NCI-H345 (cell line): ENCODE data around the gene FAM118B.

ENCODE experiments used
- DNase-seq: peaks from one replicate; lab custom pipeline; 2025; lab: John Stamatoyannopoulos, UW

FAM118B gene

DNA sequence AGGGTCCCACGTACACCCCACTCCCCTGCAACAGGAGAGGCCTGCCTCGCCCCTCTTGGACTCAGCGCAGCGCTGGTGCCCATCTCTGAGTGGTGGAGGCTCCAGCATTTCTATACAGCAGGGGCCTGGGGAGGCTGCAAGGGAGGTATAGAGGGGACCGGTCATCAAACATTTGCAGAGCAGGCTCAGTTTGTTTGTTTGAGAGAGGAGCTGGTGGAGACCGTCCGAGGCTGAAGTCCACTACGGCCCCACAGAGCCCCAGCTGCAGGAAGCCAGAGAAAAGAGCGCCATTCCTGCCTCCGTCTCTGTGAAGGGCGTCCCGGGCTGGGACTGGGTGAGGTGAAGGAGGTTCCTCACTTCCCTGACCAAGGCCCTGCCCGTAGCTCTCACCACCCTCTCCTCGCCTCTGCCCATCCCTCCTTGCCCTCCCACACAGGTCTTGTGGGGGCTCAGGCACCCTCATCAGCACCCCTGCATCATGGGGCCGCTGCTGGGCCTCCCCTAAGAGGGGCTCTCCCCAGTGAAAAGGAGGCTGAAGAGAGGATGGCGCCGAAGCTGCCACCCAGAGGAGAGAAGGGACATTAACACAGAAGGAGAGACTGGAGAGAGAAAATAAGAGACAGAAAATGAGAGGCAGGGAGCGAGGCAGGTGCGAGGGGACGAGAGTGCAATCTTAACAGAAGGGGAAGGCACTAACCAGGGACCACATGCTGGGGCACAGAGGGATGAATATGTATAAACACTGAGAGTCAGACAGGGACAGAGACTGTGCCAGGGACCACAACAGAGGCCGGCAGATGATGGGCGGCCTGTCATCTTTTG lies 24.7 kb upstream of the FAM118B start:
- DNase-seq = peak; percentile 49

DNA sequence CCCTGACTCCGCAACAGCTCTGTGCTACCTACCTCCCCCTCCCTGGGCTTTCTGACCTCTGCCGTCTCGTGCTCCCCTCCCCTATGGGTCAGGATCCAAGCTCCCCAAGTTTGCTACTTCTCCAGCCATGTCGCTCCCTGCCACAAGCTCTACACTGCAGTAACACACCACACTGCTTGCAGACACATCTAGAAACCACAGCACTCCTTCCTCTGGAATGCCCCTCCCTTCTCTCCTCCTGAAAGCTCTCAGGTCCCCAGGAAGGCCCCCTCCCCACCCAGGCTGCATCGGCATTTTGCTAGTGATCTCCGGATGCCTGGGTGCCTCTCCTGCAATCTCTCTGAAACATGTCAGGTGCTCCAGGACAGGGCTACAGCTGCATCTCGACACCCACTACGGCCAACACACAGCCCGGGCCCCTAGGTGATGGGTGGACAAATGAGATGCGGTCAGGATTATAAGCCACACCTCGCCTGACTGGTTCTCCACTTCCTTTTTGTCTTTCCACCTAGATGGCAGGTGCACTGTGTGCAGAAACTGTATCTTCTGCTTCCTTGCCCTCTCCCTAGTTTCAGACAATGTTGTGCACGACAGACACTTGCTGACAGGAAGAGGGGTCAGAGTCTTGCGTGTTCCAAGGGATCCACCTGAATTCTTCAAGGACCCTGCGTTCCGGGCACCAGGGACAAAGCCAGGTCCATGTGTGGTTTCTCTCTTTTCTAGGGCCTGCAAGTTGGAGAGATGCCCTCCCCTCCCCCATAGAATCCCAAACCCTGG lies 23.1 kb upstream of the FAM118B start:
- no peak for DNase-seq

DNA sequence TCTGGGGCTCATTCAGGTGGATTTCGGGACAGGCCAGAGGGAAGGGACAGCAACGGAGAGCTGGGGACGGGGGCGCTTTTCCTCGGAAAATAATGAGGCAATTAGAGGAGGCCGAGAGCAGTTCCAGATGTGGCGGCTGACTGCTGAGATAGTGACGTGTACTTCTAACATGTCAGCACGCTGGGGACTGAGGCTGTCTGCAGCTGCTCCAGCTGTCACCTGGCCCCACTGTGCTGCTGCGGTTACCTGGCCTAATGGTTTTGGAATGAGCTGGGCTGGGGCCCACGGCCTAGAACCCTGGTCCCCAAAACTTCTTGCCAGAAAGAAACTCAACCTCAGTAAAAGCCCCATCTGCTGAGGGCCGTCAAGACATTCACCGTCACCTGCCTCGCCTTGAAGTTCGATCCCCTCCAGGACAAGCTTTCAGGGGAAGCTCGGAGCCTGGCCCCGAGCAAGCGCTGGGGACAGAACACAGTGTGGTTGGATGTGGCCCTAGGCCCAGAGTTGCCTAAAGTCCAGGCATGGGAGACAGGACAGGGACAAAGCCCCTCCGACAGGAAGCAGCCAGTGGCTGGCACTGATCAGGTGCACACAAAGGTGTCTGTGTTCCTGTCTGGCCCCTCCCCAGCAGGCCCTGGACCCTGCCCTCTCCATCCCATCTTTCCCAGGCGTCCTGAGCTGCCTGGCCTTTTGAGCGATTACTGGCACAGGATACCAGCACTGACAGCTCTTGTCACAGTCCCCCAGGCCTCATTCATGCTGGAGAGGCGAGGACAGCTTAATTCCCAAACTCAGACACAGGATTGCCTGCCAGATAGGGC lies 22.3 kb upstream of the FAM118B start:
- DNase-seq = no peak

DNA sequence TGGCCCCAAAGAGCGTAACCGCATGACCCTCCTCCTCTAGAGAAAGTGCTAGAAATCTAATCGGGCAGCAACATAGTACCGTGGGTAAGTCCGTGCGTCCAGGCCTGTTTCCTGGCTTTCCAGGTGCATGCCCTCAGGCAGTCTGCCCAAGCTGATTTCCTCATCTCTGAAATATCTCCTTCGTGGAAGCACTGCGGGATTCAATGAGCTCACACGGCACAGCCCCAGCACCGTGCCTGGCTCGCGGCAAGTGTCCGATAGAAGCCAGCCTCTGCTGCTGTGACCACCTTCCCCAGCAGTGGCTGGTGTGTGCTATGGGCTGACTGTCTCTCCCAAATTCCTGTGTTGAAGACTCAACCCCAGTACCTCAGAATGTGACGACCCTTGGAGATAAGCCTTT lies 20.8 kb upstream of the FAM118B start:
- DNase-seq = no peak

DNA sequence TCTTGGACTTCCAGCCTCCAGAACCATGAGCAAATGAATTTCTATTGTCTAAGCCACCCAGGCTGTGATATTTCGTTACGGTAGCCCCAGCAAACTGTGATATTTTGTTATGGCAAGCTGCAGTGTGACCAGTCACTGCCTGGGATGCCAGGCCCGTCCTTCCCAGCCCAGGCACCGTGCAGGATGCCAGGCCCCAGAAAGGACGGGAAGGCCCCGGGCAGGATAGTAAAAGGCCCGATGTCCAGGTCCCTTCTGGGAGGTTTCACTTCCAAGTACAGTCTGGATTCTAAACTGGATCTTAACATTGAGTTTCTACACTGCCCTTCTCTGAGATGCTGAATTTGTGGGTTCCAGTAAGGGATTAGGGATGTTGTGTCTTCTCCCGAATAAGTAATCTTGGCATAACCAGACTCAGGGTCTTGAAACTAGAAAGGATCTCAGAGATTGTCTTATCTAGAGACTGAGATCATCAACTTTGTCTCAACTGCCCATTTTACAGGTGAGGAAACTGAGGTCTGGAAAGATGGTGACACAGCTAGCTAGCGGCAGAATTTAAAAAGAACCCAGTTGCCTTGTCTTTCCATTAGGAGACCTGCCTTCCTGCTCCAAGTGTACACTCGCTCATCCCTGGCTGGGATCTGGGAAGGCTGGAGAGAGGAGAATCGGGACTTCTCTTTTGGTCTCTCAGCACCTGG lies 20.1 kb upstream of the FAM118B start:
- DNase-seq = no peak

DNA sequence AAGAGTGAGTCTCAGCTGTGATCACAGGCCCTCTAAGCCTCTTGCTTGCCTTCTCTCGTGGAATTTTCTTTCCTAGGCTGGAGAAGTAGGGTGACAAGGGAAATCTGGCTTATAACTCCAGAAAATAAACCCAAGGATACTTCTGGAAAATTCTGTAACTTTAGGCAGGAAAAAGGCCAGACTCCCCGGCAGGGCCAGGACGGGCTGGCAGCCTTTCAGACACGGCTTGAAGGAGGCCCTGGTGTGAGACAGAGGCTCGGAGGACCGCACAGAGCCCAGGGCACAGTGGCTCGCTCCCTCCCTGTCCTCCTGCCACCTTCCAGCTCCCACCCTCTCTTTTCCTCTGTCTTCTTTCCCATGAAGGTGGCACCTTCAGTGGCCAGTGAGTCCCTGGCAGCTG lies 19.2 kb upstream of the FAM118B start:
- no peak for DNase-seq

DNA sequence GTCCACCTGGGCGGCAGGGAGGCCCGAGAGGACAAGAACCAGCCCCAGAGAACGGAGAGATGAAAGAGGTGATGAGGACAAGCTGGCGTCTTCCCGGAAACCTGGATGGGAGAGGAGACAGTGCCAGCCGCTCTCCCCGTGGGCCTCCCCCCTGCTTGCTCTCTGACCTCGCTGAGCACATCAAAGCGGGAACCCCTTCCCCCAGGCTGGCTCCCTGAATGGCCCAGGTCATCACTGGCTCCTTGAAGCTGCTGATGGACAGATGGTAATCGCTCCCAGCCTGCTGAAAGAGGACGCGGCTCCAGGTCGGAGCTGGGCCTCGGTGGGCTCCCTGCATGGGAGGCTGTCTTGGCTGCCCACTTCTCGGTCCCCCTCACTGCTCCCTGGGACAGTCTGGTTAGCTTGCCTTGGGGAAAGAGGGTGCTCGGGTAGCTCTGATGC lies 18.5 kb upstream of the FAM118B start:
- no peak for DNase-seq

DNA sequence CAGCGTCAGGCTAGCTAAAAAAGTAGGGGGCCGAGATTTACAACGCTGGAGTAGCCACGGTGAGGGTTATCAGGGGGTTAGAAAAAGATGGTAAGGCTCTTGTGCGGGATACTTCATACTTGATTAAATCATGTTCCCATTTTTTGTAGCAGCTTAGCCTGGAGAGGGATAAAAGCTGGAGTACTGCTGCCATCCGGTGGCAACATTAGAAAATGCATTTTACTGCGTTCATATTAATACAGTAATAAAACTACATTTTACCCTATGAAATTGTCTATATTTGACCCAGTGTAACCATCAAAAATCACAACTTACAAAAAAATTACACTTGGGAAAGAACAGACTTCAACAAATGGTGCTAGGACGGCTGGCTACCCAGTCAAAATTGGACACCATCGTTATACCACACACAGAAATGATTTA lies 17.4 kb upstream of the FAM118B start:
- DNase-seq = peak; percentile 38

DNA sequence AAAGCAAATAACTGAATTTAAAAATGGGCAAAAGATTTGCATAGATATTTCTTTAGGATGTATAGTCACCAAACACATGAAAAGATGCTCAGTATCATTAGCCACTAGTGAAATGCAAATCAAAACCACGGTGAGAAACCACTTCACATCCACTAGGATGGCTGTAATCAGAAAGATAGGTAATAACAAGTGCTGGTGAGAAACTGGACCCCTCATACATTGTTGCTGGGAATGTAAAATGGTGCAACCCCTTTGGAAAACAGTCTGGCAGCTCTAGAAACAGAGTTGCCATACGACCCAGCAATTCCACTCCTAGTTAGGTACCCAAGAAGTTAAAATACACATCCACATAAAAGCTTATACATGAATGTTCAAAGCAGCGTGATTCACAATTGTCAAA lies 16.5 kb upstream of the FAM118B start:
- DNase-seq = no peak

DNA sequence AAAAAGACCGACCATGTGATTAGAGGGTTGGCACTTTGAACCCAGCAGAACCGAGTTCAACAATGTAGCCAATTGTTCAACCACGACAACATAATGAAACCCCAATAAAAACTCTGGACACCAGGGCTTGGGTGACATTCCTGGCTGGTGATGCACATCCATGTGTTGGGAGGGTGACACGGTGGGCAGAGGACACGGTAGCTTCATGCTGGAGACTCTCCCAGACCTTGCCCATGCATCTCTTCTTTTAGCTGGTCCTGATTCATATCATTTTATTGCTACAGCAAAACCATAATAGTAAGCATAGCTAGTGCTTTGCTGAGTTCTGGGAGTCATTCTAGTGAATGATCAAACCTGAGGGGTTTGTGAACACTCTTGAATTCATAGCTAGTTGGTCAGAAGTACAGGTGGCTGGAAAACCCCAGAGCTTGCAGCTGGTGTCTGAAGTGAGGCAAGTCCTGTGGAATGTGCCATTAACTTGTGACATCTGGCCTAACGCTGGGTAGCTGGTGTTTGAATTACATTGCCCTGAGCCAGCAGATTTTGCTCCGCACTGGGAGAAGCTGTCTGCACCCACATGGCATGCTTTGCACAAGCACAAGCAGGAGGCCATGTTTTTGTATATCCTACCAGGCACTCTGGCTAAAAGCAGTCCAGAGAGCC lies 14.2 kb upstream of the FAM118B start:
- no peak for DNase-seq

DNA sequence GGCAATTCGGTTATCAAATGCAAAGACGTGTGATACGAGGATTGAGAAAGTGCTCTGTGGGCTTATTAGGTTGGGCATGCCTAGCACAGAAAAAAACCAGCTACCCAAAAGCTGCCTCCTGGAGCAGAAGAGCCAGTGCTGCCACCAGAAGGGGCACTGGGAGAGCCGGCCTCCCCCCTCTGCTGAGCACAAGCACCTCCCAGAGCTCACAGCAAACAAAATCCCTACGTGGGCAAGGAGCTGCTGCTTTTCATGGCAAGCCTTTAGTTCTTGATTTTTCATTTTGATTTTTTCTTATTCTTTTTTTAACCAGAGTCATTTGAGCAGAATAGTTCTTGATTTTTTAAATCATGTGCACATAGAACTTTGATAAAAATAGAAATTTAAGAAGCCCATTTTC lies 12.9 kb upstream of the FAM118B start:
- DNase-seq = no peak

DNA sequence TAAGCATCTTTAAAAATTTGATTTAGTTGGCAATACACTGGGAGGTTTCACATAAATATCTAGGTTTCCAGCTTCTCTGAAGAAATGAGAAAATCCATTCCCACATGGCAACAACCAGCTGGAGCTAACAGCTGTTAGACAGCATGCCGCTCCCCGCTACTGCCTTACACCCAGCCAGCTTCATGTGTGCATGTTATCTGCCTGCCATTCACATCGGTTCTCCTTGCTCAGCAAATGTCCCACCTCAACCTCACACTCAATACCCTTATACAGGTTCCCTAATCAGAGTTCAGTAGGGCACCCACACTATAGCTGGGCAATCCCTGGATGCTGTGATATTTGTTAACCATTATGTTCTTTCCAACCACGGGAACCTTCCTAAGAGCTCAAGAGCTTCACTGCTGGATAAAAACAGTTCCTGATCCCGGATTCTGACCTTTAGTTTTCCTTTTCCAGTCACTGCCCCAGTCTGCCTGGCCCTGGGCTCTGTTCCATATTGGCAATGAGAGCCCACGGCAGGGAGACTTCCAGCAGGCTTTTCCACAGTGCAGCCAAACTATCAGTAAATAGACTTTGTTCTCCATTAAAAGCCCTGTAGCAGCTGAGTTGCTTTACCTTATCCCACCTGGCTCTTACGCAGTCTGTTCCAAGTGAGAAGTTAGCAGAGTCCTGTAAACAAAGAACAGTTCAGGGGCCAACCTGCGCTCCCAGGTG lies 8.8 kb upstream of the FAM118B start:
- no peak for DNase-seq

DNA sequence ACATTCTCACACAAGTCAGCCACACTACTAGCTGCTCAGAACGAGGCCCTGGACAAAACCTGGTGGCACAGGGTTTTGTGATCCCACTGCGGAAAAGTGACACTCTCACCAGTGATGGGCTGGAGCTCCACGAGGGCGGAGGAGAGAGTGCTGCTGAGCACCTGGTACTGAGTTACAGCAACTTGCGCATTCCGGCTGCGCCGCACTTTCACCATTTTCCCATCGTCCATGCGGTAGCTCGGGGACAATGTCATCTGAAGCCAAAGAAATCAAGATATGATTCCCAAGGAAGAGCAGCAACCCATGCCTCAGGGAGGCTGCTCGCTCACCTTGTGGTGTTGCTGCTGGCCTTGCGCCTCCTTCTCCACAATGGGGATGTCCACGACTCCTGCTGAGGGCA lies 6.2 kb upstream of the FAM118B start:
- no peak for DNase-seq

DNA sequence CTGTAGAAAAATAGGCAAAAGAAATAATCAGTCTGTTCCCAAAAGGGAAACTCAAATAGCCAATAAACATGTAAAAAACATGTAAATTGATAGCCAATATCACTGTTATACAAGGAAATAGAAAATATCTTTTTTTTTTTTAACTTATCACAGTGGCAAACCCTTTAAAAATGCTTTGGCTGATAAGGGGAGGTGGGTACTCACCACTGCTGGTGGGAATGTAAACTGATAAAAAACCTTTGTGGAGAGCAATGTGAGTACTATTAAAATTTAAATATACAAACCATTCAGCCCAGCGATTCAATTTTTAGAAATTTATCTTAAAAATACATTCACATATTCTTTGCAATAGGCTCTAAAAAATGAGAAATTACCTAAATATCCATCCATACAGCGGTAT lies 3.7 kb upstream of the FAM118B start:
- DNase-seq = no peak

DNA sequence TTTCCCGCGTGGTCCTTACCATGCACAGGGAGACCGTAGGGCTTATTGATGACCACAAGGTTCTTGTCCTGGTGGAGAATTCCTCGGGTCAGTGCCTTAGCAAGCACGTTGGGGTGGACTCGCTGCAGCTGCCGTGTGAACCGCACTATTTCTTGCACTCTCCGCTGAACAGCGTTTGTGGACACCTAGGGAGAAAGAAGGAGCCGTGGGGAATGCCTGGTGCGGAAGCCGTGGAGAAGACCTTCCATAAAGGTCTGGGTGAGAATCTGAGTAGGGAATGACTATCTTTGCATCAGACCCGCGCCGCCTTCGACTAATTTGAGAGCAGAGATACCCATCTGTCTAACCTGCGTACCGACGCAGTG lies 729 bp upstream of the FAM118B start:
- DNase-seq = no peak

DNA sequence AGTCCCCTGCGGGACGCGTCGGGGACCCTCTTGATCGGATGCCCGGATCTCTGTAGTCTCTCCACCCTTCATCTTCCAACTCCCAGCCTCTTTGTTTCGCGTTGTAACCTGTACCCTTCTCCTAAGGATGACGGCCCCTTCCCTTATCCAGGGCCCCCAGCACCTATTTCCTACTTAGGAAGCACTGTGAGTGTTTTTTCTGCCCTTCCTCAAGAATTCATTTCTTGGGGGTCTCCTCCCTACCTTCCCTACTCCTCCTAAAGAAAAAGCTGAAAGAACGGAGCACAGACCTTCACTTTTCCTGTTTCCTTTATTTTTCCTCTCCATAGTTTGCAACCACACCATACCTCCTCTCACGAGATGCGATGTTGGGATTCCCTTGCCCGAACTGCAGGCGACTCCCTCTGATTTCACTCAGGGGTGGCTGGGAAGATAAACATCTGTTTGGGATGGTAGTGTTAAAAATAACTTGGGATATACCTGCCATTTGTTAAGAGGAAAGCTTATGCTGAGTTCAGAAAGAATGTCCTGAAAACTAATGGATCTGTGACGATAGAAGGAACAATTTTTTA lies 593 bp downstream of the FAM118B start:
- no peak for DNase-seq

DNA sequence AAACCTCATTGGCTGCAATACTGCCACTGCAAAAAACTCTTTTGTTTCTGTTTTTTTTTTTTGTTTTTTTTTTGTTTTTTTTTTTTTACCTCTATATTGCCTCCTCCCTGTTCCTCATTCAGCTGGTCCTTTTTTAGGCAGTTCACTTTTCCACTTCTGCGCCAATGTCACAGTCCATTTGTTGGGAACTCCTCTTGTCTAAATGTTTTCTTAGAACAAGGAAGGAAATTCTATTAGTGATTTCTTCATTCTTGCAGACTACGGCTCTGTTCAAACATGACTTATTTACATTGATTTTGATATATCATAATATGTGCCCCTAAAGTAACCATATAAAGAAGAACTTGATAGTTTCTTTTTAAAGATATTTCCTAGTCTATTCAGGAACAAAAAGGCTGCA lies 2.9 kb downstream of the FAM118B start:
- DNase-seq = no peak

DNA sequence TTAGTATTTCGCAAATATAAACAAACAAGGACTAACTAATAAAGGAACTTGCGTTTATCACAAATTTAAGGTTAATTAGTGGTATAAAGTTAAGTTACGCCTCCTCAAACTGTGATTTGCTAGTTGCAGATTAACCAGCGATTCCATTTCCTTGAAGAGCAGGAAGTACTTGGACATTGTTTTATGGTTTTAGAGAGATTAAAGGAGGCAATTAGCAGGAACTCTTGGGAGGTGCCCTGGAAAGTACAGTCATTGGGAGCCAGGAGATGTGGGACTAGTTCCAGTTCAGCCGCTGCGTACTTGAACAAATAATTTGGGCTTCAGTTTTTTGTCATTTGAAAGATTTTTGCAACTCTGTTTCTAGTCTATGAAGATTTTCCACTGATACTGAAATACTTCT lies 3.3 kb downstream of the FAM118B start:
- DNase-seq = no peak

DNA sequence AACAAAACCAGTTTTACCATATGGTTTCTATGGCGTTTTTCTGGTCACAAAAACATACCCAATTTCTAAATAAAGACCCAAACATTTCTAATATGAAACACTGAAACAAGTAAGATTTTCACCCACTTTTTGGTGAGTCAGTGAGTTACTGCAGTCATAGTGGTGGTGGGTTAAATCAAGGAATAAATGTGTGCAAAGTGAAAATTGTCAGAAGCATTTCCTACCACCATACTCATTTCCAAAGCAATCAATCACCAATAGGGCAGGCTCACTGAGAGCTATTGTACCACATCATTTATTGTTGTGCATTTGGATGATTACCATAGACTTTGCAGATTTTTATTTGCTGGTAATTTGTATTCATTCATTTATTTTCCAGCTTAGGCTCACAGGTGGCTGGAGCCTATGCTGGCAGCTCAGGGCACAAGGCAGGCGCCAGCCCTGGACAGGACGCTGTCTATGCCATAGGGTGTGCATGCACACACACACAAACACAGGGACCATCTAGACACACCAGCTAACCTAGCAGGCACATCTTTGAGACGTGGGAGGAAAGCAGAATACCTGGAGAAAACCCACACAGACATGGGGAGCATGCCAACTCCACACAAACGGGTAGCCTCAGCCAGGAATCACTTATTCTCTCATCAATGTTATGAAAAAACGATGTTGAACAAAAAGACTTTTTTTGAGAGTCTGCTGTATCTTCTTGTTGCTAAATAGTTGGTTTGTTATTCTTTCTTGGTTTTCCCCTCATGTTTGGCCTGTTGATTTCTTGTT lies 5.1 kb downstream of the FAM118B start:
- no peak for DNase-seq

DNA sequence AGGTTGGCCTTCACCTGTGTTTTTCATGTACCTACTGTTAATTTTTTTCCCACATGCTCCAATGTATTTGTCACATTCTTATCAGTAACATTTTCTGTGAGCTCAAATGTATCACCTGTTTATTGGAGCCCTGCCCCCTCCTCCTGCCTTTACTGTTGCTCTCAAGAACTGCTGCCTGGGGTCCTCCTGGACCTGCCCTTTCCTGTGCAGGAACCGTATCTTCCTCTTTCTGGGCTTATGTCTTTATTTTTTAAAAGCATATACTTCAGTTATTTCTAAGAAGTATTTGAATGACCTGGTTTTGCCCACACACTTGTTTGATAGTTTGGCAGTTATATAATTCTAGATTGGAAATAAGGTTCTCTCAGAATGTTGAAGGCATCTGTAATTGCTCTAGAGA lies 5.9 kb downstream of the FAM118B start:
- DNase-seq = no peak
